T-helper 22 cell (primary cell): Measurements from ENCODE around the gene AGPAT3.
A peak's percentile ranks its signal among the peaks of the same experiment; 100 is the strongest.

Experiments used
- DNase-seq: peaks from one replicate; pipeline ENCODE4 v3.0.0-alpha.2; 2020; ENCODE audit warnings: low read depth

The AGPAT3 gene

GRCh38 chr21:43937051-43937832 lies 72.2 kb downstream of the AGPAT3 start:
- no peak for DNase-seq

DNA sequence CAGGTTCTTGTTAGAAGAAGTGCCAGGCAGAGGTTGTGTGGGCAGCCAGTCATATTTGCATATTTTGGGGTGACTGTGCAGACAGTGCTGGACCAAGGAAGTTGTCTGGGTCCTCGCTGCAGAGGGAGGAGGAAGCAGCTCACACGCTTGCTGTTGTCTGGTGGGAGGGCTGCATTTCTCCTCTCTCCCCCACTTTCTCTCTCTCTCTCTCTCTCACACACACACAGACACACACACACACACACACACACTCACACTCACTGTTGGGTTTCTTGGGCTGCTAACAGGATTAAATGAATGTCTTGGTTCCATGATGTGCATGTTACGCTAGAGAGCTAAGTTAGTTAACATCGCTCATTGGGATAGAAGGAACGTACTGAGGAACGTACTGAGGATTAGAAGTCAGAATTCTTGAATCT lies 72.9 kb downstream of the AGPAT3 start:
- no peak for DNase-seq

DNA sequence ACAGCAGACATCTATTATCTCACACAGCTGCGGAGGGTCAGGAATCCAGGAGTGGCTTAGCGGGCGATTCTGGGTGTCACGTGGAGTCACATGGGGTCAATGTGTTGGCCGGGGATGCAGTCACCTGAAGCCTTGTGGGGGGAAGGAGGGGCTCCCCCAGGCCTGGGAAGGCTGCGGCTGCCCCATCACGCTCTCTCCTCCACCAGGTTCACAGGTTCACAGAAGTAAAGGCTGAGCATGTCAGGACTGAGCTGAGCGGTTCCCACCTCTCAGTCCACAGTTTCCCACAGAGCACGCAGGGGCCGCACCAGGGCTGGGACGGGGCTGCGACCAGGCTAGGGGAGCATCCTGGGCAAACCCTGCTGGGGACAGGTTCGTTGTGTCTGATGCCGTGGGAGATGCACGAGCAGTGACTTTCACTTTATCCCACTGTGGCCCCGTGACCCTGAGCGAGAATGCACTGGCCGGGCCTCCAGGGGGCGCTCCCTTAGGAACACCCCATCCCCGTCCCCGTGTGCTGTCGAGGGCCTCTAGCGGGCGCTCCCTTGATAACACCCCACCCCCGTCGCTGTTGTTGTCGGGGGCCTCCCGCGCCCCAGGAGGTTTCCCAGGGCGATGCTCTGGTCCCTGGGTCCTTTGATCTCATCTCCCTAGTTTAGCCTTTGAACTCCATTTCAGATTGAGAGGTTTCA lies 73.9 kb downstream of the AGPAT3 start:
- peak; percentile 68 for DNase-seq

DNA sequence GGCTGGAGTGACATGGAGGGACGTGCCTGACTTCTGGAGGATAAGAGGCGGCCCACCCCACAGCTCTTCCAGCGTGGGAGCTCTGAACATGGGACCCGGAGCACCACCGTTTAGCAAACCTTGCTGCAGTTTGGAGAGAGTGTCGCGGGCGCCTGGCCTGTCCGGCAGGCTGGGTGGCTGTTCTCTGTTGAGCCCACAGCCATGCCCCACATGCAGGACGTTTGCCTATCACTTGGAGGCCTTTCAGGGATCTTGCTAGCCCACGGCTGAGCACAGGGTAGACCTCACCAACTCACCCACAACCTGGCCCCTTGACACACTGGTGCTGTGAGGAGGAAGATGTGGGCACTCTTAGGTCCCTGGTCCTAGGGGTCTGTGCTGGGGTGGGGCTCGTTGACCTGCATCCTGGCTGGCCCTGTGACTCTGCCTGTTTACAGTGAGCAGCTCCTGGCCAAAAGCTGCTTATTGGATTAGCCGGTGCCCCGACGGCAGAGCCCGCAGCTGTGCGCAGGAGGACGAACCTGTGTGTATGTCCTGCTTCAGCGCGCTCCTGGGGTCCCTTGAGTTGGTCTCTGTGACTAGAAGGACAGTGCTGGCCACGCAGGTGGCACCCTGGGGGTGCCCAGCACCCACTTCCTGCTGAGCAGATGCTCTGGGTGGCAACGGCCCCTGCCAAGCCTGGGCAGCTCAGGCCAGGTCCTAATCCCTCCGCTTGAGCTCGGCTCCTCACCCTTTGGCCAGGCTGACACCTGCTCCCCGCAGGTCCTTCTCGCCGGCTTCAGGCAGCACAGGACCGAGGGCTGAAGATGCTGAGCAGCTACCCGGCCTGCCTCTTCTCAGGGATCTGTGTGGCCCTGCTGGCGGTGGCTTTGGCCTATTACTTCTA lies 74.7 kb downstream of the AGPAT3 start:
- DNase-seq, result no peak

DNA sequence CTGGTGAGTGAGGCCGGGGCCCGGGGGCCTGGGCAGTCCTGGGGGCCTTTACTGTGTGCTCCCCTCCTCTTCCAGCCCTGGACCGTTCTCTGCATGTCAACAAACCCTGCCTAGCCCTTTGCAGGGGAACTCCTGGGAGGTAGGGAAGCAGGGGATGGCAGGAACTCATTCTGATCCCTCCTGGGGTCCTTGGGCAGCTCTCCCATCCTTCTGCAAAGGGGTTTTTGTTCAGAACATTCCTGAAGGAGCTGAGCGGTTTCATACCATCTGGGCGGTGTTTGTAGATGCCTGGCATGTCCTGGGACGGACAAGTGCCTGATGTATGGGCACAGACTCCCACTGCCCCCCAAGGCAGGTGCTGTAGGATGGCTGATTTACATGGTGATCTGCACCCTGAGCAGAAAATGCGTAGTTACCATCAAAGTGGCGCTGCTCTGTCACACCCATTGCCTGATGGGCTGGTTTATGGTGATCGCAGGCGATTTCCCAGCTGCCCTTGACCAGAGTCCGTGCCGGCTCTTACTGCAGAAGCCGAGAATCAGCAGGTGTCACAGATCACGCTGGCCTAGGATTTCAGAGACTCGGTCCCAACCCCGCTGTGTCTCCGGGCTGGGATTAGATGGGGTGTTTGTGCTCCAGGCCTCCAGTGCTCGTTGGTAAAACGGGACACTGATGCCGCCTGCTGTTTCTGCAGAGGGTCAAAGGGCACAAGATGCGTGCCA lies 75.5 kb downstream of the AGPAT3 start:
- DNase-seq, result no peak

DNA sequence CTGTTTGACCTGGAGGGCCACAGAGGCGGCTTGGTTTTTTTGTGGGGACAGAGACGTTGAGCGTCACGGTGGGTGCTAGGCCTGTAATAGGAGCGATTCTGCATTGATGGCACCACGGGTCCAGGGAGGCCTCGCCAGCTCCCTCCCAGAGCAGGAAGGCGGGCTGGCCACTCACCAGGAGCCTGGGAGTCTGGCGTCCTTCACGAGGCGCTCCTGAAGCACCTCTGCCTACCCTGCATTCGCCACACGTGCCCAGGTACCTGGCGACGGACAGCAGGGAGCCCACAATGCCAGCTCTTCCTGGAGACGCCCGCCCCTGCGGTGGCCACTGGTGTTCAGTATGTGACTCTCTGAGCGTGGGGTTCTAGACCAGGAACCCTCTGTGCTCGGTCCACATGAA lies 77.2 kb downstream of the AGPAT3 start:
- no peak for DNase-seq

DNA sequence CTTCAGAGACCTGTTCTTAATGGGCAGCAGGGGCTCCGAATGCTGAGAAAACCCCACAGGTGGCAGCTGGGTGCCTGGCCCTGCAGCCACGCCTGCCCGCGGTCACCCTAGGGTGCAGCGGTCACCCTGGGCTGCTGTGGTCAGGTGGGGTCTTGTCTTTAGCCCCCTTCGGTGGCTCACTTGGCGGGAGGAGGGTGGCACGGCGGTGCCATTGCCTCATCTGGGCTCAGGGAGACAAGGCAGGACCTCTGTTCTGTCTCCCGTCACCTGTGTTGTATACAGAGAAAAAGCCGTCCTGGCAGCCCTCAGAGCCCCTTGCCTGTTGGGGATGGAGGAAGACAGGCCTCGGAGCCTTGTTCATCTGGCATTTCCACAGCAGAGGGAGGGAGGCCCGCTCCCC lies 77.6 kb downstream of the AGPAT3 start:
- no peak for DNase-seq

DNA sequence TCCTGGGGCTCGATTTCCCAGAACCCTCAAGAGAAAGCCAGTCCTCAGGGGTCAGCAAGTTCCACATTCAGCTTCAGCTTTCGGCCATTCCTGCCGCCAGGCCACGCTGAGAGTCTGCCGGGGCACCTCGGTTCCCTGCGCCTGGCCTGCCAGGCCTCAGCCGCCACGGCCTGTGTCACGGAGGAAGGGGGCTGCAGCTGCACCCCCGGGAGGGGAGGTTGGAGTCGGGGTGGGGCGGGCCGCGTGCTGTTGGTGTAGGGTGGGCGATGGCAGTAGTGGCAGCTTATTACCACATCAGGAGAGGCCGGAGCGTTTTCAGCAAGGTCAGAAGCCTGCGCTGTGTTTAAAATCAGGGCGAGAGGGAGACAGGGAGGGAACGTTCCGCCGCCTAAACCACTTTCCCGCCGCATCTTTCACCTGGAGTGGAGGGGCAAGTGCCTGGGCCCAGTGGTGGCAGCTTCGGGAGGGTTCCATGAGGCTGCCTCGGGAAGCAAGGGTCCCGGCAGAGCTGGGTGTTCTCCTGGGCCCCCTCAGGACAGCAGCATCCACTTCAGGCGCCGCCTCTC lies 78.6 kb downstream of the AGPAT3 start:
- DNase-seq, result no peak

DNA sequence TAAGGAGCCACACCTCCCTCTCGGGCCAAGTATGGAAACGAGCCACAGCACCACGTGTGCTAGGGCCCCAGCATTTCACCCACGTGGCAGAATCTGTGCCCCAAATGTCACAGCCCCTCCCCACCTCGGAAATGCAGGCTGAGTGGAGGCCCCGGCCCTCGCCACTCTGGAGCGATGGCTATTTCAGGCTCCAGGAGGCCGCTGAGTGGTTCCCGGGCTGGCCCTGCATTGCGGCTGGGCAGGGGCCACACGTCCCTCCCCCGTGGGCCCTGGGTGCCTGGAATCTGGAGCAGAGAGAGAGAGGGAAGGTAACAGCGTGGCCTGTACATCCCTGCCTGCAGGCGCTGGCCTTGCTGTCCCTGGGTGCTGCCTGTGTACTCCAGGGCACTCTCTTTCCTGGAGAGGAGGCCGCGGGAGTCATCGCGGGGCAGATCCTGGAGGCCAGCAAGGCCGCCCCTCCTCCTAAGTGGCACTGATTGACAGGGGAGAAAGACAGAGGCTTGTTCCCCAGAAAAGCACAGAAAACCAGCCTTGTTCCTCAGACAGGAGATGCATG lies 79.1 kb downstream of the AGPAT3 start:
- no peak for DNase-seq

GRCh38 chr21:43944757-43945156 lies 79.7 kb downstream of the AGPAT3 start:
- DNase-seq, result no peak

GRCh38 chr21:43948740-43949498 lies 83.9 kb downstream of the AGPAT3 start:
- no peak for DNase-seq

- DNase-seq, result no peak
These were observed 84.6 kb downstream of the AGPAT3 start for GRCh38 chr21:43949499-43950208.

GRCh38 chr21:43950481-43950880 lies 85.5 kb downstream of the AGPAT3 start:
- no peak for DNase-seq

- DNase-seq, result no peak
These were observed 85.9 kb downstream of the AGPAT3 start for GRCh38 chr21:43950936-43951335.

DNA sequence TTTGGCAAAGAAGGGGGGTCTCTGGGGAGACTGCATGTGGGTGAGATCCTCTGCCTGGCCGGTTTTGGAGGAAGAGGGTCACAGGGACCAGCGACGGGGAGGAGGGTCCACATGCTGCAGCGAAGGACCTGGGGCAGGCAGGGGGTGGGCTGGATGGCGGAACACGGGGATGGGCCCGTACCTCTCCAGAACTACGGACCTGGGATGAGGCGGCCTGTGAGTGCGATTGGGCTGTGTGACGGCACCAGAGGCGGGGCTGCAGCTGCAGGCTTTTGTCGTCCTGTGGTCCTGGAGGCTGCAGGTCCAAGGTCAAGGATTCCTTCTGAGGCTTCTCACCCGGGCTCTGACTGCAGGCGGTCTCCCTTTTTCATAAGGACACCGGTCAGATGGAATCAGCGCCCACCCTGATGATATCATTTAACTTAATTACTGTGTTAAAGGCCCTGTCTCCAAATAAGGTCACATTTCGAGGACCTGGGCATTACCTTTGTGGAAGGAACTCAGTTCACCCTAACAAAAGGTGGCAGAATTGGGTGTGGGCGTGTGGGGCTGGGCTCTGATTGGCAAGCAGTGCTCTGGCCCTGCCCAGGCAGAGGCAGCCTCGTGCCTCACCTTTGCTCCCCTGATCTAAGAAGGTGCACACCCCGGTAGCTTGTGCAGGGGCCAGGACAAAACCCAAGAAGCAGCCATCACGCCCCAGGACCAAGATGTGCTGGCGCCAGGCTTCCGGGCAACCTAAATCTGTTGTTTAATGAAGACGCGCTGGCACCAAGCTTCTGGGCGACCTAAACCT lies 87.1 kb downstream of the AGPAT3 start:
- DNase-seq, result no peak

DNA sequence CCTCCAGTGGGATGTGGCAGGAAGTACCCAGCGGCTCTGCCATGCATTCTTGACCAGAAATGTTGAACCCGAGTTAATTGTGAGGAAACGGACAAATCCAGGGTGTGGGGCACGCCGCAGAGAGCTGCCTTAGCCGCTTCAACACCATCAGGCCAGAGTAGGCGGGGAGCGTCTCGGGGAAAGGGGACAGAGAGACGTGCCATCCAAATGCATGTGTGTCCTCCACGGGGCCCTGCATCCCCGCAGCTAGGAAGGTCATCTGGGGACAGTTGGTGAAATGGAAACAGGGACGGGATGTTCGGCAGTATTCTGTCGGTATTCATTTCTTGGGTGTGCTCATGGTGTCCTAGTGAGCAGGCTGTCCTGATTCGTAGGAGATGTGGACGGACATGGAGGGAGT lies 88.0 kb downstream of the AGPAT3 start:
- no peak for DNase-seq

DNA sequence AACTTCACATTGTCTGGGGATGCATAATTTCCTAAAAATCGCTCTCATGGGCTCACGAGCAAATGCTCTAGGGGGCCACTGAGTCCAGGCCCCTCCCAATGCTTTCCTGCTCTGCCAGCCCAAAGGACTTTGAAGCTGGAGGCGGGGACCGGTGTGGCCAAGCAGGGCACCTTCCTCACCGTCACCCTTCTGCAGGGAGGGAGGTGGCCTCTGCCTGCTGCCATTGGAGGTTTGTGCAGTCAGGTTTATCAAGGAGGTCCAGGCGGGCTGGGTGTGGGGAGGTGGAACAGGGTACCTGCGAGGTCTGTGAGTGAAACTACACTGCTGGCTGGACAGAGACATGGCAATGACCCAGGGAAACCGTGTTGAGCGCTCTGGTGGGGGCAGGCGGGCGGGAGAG lies 89.0 kb downstream of the AGPAT3 start:
- no peak for DNase-seq

DNA sequence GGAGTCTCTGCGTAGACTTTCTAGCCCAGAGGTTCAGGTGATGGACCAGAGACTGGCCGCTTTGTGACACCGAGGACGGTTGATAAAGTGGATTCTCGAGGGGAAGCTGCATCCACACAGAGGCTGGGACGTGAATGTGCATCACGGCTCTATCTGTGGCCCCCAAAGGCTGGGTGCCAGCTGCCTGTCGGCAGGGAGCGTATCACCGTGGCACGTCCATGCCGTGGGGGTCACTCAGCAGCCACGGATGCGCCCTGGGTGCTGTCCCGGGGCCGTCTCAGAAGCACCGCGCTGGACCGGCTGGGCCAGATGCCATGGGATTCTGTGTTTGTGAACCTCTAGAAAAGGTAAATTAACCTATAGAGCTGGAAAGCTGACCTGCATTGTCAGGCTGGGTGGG lies 89.9 kb downstream of the AGPAT3 start:
- DNase-seq, result no peak

- DNase-seq, result no peak
These were observed 91.1 kb downstream of the AGPAT3 start for GRCh38 chr21:43956019-43956669.
